ENCODE data around the gene NCR2. TPM values are rescaled to one million over a fixed set of nuclear protein-coding genes. Genes with fewer than 3 reads are reported as not detected.

The NCR2 gene, protein sequence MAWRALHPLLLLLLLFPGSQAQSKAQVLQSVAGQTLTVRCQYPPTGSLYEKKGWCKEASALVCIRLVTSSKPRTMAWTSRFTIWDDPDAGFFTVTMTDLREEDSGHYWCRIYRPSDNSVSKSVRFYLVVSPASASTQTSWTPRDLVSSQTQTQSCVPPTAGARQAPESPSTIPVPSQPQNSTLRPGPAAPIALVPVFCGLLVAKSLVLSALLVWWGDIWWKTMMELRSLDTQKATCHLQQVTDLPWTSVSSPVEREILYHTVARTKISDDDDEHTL
- not detected in 2 replicates for total RNA-seq

DNA sequence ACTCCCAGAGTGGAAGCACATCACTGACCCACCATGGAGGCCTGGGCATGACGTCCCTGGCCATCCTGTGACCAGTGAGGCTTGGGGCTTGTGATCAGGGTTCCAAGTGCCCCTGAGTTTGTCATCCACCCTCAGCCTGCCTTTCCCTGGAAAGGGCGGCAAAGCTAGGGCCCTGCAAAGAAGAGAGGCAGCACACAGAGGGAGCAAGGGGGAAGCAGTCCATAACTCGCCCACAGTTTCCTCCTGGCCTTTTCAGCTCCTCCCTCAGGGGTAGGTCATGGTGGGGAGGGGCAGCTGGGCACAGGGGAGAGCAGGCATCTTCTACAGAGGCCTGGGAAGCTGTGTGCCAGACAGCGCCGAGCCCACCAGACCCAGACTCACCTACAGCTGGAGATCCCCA, at the start of gene NCR2:
Gene NCR2 (plus strand): TSS at position 313 of the 400 bp plus-strand sequence. CDS start 269 bp downstream, outside the sequence.

DNA sequence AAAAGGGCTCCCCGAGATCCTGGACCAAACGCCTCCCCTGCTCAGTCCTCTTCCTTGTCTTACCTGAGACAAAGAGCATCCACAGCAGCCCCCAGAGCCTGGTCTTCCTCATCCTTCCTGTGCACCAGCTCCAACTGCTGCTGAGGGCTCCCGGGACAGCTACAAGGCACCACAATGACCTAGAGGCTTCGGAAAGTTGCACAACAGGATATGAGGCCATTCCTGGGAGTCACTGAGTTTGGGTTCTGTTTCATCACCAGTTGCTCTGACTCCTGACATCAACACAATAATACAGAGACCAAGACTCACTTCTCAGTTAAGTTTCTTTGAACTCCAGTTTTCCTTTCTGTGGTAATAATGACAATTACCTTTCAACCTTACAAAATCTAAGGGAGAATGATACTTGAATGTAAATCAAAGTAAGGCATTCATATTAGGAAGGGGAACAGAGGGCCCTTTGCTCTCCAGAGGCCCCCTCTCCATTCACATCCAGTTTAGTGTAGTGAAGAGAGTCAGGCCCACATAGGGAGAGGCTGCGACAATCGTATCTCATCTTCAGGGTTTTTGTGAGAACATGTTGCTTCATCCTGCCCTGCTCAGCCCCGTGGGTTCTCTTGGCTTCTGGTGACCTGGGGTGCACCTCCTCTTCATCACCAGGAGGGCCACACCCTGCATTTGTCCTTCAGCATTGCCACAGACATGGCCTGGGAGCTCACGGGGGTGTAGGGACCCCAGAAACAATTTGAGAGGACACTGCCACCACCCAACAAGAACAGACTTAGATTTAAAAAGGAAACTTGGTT, 48.7 kb upstream of the NCR2 start, which contains the start of gene TREM1:
Gene TREM1 (minus strand): TSS at position 139 of the 803 bp plus-strand sequence. CDS start 27 bp downstream, at position 112.

Other genes with a start within 250 kb of the NCR2 start
- gene TREML1, start 181.3 kb upstream of the NCR2 start, total RNA-seq, result not detected in 2 replicates
- not detected in 2 replicates for gene TREM2, start 172.5 kb upstream of the NCR2 start, total RNA-seq
- not detected in 2 replicates for gene TREML2, start 134.5 kb upstream of the NCR2 start, total RNA-seq
- gene TREML4, start 107.3 kb upstream of the NCR2 start, total RNA-seq, result not detected in 2 replicates
- 0.66 and 1.00 TPM in 2 replicates for gene TREM1, start 48.9 kb upstream of the NCR2 start, total RNA-seq
- 2.8 and 4.0 TPM in 2 replicates for gene FOXP4, start 210.8 kb downstream of the NCR2 start, total RNA-seq

All from uterine smooth muscle cell (primary cell).